HepG2 (cell line): ENCODE results near the gene CELSR2. TPM values are rescaled to one million over a fixed set of nuclear protein-coding genes. Genes with fewer than 3 reads are reported as not detected.

Source experiments
- CBFB ChIP-seq: sonication (generic); formaldehyde crosslinking; IDR thresholded peaks from 2 replicates; pipeline ENCODE4 v1.4.0; 2020; ENCODE audit warnings: missing genetic modification reagents
- CCAR2 ChIP-seq: fragments of 200-400 bp; formaldehyde crosslinking; optimal IDR thresholded peaks from 2 replicates; pipeline ENCODE3; 2018; ENCODE audit warnings: low read depth, mild to moderate bottlenecking, low read length, moderate library complexity
- DMAP1 ChIP-seq: IDR thresholded peaks from 2 replicates; pipeline ENCODE4 v1.6.1; 2016
- EEA1 ChIP-seq: sonication (generic); formaldehyde crosslinking; IDR thresholded peaks from 2 replicates; pipeline ENCODE4 v1.5.1; 2020; ENCODE audit warnings: mild to moderate bottlenecking, missing genetic modification reagents, borderline replicate concordance
- MYC ChIP-seq: sonication (generic); formaldehyde crosslinking; IDR thresholded peaks from 2 replicates; pipeline ENCODE4 v1.9.0; 2021; ENCODE audit warnings: missing genetic modification reagents, borderline replicate concordance
- NFIB ChIP-seq: sonication (generic); formaldehyde crosslinking; IDR thresholded peaks from 2 replicates; pipeline ENCODE4 v1.9.0; 2021; ENCODE audit warnings: missing genetic modification reagents, mild to moderate bottlenecking, borderline replicate concordance
- NPAS2 ChIP-seq: sonication (generic); formaldehyde crosslinking; IDR thresholded peaks from 2 replicates; pipeline ENCODE4 v1.8.0; 2022; ENCODE audit warnings: mild to moderate bottlenecking, missing genetic modification reagents, borderline replicate concordance
- ZNF674 ChIP-seq: sonication (generic); formaldehyde crosslinking; IDR thresholded peaks from 2 replicates; pipeline ENCODE4 v1.5.0; 2020; ENCODE audit warnings: low read depth, mild to moderate bottlenecking, missing genetic modification reagents
- ZNF749 ChIP-seq: sonication (generic); formaldehyde crosslinking; IDR thresholded peaks from 2 replicates; pipeline ENCODE4 v1.8.0; 2022; ENCODE audit warnings: mild to moderate bottlenecking, missing genetic modification reagents, moderate library complexity, borderline replicate concordance
- polyA plus RNA-seq, 8 experiments: library from polyadenylated mRNA; depleted of rRNA in 3 of 8; stranded (reverse) in 7 of 8; unstranded in 1 of 8; fragments of >200 nt; fragmentation: Illumina TruSeq in 4 of 8; extraction: Trizol in 4 of 8; gene quantifications; 2 replicates each; pipeline versions ENCODE4 v1.2.1 to v1.2.3, GENCODE V29; 2011 to 2016; ENCODE audit warnings: low read depth in 4 of 8, missing spikeins in 1 of 8, mixed read lengths in 1 of 8; ENCODE audit not compliant: insufficient read depth in 1 of 8
- total RNA-seq, 5 experiments: library from RNA; depleted of rRNA; stranded (reverse); fragments of >200 nt; fragmentation: Illumina TruSeq; extraction: Trizol; gene quantifications; 2 replicates each; pipeline ENCODE4 v1.2.3, GENCODE V29; 2016; ENCODE audit warnings: low read depth in 1 of 5
- TF ChIP-seq, protein P1 (sequence below): IDR thresholded peaks from 2 replicates; pipeline ENCODE4 v1.6.1; 2016; ENCODE audit warnings: missing compliant biosample characterization, missing genetic modification reagents, borderline replicate concordance
- TF ChIP-seq, protein P2 (sequence below): sonication (generic); formaldehyde crosslinking; IDR thresholded peaks from 2 replicates; pipeline ENCODE4 v1.5.1; 2020; ENCODE audit warnings: mild to moderate bottlenecking, missing genetic modification reagents, borderline replicate concordance
- TF ChIP-seq, protein P3 (sequence below): sonication (generic); formaldehyde crosslinking; IDR thresholded peaks from 2 replicates; pipeline ENCODE4 v1.5.0; 2020; ENCODE audit warnings: missing genetic modification reagents, mild to moderate bottlenecking, borderline replicate concordance
- TF ChIP-seq, protein P4 (sequence below): sonication (generic); formaldehyde crosslinking; IDR thresholded peaks from 2 replicates; pipeline ENCODE4 v1.5.0; 2020; ENCODE audit warnings: mild to moderate bottlenecking, missing genetic modification reagents, borderline replicate concordance
- TF ChIP-seq, protein P5 (sequence below): sonication (generic); formaldehyde crosslinking; IDR thresholded peaks from 2 replicates; pipeline ENCODE4 v1.4.0; 2020; ENCODE audit warnings: mild to moderate bottlenecking, missing genetic modification reagents

CELSR2 gene
- total and polyA plus RNA-seq, 2 of the 13 experiments (the other 11 are each of a cell fraction or from before 2014, with no cell fraction given) = 4.0 to 6.6 TPM

DNA sequence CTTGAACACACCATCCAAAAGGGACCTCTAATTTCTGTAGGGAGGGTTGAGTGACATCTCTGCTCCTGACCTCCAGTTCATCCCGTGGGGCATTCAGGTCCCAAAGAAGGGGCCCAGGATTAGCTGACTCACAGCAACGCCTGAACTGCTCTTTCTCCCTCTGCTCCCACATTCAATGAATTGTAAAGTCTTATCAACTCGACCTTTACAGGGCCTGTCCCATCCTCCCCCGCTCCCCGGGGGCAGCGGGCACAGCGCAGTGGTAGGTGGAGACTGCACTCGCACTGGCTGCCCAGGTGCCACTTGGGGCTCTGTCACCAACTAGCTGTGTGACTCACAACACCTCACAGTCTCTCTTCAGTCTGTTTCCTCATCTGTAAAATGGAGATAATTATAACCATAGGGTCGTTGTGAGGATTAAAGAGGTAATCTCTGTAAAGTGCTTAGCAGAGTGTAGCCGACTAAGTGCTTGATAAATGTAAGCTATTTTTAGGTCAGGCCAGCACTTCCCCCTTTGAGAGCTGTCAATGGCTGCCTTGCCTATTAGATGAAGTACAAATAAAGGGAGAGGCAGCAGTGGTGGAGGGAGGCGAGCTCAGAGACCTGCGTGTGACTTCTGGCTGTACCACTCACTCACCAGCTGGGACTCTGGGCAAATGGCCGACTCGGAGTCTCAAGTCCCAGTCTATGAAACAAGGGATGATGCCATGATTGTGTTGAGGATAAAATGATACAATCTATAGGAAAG, 58.1 kb downstream of the CELSR2 start (continued):
- TF ChIP-seq, protein P1, sequence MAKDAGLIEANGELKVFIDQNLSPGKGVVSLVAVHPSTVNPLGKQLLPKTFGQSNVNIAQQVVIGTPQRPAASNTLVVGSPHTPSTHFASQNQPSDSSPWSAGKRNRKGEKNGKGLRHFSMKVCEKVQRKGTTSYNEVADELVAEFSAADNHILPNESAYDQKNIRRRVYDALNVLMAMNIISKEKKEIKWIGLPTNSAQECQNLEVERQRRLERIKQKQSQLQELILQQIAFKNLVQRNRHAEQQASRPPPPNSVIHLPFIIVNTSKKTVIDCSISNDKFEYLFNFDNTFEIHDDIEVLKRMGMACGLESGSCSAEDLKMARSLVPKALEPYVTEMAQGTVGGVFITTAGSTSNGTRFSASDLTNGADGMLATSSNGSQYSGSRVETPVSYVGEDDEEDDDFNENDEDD (CRISPR knock-in tag) = no peak
- no peak for TF ChIP-seq NFIB
- TF ChIP-seq, protein P2, sequence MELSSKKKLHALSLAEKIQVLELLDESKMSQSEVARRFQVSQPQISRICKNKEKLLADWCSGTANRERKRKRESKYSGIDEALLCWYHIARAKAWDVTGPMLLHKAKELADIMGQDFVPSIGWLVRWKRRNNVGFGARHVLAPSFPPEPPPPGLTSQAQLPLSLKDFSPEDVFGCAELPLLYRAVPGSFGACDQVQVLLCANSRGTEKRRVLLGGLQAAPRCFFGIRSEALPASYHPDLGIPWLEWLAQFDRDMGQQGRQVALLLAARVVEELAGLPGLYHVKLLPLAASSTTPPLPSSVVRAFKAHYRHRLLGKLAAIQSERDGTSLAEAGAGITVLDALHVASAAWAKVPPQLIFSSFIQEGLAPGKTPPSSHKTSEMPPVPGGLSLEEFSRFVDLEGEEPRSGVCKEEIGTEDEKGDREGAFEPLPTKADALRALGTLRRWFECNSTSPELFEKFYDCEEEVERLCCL (CRISPR knock-in tag) = no peak
- no peak for TF ChIP-seq CCAR2
- TF ChIP-seq ZNF674 = no peak
- TF ChIP-seq, protein P3, sequence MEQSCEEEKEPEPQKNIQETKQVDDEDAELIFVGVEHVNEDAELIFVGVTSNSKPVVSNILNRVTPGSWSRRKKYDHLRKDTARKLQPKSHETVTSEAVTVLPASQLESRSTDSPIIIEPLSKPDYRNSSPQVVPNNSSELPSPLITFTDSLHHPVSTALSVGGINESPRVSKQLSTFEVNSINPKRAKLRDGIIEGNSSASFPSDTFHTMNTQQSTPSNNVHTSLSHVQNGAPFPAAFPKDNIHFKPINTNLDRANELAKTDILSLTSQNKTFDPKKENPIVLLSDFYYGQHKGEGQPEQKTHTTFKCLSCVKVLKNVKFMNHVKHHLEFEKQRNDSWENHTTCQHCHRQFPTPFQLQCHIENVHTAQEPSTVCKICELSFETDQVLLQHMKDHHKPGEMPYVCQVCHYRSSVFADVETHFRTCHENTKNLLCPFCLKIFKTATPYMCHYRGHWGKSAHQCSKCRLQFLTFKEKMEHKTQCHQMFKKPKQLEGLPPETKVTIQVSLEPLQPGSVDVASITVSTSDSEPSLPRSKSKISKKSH (CRISPR knock-in tag) = no peak
- no peak for TF ChIP-seq ZNF749
- TF ChIP-seq, protein P4, sequence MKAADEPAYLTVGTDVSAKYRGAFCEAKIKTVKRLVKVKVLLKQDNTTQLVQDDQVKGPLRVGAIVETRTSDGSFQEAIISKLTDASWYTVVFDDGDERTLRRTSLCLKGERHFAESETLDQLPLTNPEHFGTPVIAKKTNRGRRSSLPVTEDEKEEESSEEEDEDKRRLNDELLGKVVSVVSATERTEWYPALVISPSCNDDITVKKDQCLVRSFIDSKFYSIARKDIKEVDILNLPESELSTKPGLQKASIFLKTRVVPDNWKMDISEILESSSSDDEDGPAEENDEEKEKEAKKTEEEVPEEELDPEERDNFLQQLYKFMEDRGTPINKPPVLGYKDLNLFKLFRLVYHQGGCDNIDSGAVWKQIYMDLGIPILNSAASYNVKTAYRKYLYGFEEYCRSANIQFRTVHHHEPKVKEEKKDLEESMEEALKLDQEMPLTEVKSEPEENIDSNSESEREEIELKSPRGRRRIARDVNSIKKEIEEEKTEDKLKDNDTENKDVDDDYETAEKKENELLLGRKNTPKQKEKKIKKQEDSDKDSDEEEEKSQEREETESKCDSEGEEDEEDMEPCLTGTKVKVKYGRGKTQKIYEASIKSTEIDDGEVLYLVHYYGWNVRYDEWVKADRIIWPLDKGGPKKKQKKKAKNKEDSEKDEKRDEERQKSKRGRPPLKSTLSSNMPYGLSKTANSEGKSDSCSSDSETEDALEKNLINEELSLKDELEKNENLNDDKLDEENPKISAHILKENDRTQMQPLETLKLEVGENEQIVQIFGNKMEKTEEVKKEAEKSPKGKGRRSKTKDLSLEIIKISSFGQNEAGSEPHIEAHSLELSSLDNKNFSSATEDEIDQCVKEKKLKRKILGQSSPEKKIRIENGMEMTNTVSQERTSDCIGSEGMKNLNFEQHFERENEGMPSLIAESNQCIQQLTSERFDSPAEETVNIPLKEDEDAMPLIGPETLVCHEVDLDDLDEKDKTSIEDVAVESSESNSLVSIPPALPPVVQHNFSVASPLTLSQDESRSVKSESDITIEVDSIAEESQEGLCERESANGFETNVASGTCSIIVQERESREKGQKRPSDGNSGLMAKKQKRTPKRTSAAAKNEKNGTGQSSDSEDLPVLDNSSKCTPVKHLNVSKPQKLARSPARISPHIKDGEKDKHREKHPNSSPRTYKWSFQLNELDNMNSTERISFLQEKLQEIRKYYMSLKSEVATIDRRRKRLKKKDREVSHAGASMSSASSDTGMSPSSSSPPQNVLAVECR (CRISPR knock-in tag) = 0 out of 2 replicates have a peak, but pooled peaks have one; percentile 13
- TF ChIP-seq, protein P5, sequence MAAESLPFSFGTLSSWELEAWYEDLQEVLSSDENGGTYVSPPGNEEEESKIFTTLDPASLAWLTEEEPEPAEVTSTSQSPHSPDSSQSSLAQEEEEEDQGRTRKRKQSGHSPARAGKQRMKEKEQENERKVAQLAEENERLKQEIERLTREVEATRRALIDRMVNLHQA = no peak
- TF ChIP-seq EEA1 = no peak
- TF ChIP-seq NPAS2 (CRISPR knock-in tag) = no peak
- TF ChIP-seq DMAP1 (CRISPR knock-in tag) = no peak
- no peak for TF ChIP-seq CBFB (CRISPR knock-in tag)
- TF ChIP-seq MYC (CRISPR knock-in tag) = peak; percentile 3; the same call in 1 of the 2 replicates
